Stimulated activated CD4-positive, alpha-beta T cell treated with anti-CD3 and anti-CD28 coated beads, Interleukin-15, amount 100 ng/mL, for 1 hour (primary cell): ENCODE results near the gene STIL.
"Not testable (repeated sequence)": the region's sequence is repeated elsewhere in the genome, so short reads cannot be mapped to it uniquely, and the experiment has no call there.

ENCODE experiments used
- DNase-seq, 2 donors: peaks; one replicate each; pipeline ENCODE4 v3.0.0-alpha.2; 2020; ENCODE audit warnings: low read depth in 1 of 2, low spot score in 1 of 2

Gene STIL

GRCh38 chr1:47323599-47324031, 9.7 kb upstream of the STIL start:
- no peak for DNase-seq

- not testable (repeated sequence) for DNase-seq
Measured at GRCh38 chr1:47319968-47320367, 6.0 kb upstream of the STIL start.

GRCh38 chr1:47317841-47318240, 3.9 kb upstream of the STIL start:
- no peak for DNase-seq

- DNase-seq = no peak
Measured at GRCh38 chr1:47309427-47309826, 4.5 kb downstream of the STIL start.

GRCh38 chr1:47302472-47302871, 11.5 kb downstream of the STIL start:
- no peak for DNase-seq

GRCh38 chr1:47298025-47298699, 15.8 kb downstream of the STIL start:
- DNase-seq = no peak

GRCh38 chr1:47295579-47295978, 18.4 kb downstream of the STIL start:
- no peak for DNase-seq

- not testable (repeated sequence) for DNase-seq
Measured at GRCh38 chr1:47294863-47295262, 19.1 kb downstream of the STIL start.

- DNase-seq = not testable (repeated sequence)
Measured at GRCh38 chr1:47288116-47288515, 25.8 kb downstream of the STIL start.

- no peak for DNase-seq
Measured at GRCh38 chr1:47280142-47280541, 33.8 kb downstream of the STIL start.

GRCh38 chr1:47276850-47277249, 37.1 kb downstream of the STIL start:
- no peak for DNase-seq

GRCh38 chr1:47275811-47276210, 38.1 kb downstream of the STIL start:
- not testable (repeated sequence) for DNase-seq

- not testable (repeated sequence) for DNase-seq
Measured at GRCh38 chr1:47265529-47265928, 48.4 kb downstream of the STIL start.

- no peak for DNase-seq
Measured at GRCh38 chr1:47262787-47263413, 51.0 kb downstream of the STIL start.

- no peak for DNase-seq
Measured at GRCh38 chr1:47257224-47257623, 56.7 kb downstream of the STIL start.

- DNase-seq = no peak
Measured at GRCh38 chr1:47252795-47253194, 61.2 kb downstream of the STIL start.

- DNase-seq = no peak
Measured at GRCh38 chr1:47252369-47252768, 61.6 kb downstream of the STIL start.

- DNase-seq = no peak
Measured at GRCh38 chr1:47249755-47250154, 64.2 kb downstream of the STIL start.

- no peak for DNase-seq
Measured at GRCh38 chr1:47244339-47244862, 69.5 kb downstream of the STIL start.

- DNase-seq = no peak
Measured at GRCh38 chr1:47243910-47244309, 70.0 kb downstream of the STIL start.

- DNase-seq = no peak
Measured at GRCh38 chr1:47241114-47242113, 72.5 kb downstream of the STIL start.
